SK-MEL-5 (cell line): Measurements from ENCODE around the gene KATNIP. TPM values are rescaled to one million over a fixed set of nuclear protein-coding genes. Genes with fewer than 3 reads are reported as not detected.

ENCODE experiments used
- total RNA-seq: library from RNA; depleted of rRNA; stranded (reverse); fragments of >200 nt; shearing (Covaris generic); gene quantifications from 2 replicates; pipeline ENCODE4 v1.2.3, GENCODE V29; 2014; rRNA removed

KATNIP gene
- total RNA-seq, 1 experiment from 2014 or later, result 13.7 TPM

Other genes starting within 250 kb of the KATNIP start
- 5.3 and 5.6 TPM in 2 replicates for gene IL4R, start 236.2 kb upstream of the KATNIP start, total RNA-seq
- 0.29 and 0.61 TPM in 2 replicates for gene IL21R, start 148.0 kb upstream of the KATNIP start, total RNA-seq
- 33.9 and 44.0 TPM in 2 replicates for gene GTF3C1, start 231 bp upstream of the KATNIP start, total RNA-seq